Measurements from ENCODE around the gene KCNK1.

The KCNK1 gene

DNA sequence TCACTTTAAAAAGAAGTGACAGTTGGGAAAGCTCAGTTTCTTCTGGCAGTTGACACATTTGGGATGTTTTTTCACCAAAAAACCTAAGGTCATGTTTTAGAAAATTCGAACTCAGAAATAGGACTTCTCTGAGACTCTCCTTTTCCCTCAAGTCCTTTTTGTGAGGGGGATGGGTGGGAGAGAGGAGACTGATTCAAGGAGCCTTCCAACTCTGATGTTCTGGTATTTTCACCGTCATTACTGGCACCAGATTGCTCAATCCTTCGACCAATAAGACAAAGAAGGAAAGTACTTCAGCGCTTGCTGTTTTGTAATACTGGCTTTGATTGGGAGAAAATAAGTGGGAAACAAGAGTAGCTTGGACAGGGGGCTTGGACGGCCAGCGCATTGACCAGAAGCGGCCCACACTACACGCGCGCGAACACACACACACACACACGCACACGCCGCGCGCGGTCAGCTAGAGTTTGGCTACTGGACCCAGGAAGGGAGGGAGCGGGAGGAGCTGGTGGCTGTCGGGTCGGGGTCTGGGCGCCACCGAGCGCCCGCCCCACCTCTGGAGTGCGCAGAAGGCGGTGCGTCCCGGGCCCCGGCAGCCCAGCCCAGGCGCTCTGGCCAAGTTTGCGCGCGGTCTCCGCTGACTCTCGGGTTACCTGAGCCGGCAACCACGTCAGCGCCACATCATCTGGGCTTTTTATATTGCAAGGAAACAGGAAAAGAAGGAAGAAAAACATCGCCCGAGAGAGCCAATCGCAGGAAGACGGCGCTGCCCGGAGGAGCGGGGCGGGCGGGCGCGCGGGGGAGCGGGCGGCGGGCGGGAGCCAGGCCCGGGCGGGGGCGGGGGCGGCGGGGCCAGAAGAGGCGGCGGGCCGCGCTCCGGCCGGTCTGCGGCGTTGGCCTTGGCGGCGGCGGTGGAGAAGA is at the start of gene KCNK1:
Gene KCNK1 (plus strand): TSS at position 855 of the 921 bp plus-strand sequence. CDS start 66 bp downstream, at position 921.
- DNase-seq, result peak; percentile 56

DNA sequence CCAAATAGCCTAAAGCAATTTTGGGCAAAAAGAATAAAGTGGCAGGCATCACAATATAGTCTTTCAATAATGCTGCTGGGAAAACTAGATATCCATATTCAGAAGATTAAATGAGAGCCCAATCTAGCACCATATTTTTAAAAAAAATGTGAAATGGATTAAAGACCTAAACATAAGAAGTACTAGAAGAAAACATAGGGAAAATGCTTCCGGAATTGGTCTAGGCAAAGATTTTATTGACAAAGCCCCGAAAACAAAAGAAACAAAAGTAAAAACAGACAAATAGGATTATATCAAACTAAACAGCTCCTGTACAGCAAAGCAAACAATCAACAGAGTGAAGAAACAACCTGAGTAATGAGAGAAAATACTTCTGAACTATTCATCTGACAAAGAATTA is 48.6 kb upstream of the KCNK1 start:
- DNase-seq, result no peak

DNA sequence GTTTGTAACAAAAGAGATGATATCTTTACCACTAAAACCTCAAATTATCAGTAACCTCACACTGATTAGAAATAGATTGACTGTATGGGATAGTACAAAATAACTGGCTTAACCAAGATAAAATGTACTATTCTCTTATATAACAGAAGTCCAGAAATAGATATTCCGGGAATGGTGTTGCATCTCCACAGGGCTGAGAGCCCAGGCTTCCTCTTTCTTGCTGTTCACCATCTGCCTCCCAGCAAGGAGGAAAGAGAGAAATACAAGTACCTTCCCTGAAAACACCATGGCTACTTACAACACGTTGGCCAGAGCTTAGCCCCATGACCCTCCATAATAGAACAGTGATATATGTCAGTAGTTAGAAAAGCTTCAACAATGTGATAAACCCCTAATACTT is 47.0 kb upstream of the KCNK1 start:
- DNase-seq, result no peak

DNA sequence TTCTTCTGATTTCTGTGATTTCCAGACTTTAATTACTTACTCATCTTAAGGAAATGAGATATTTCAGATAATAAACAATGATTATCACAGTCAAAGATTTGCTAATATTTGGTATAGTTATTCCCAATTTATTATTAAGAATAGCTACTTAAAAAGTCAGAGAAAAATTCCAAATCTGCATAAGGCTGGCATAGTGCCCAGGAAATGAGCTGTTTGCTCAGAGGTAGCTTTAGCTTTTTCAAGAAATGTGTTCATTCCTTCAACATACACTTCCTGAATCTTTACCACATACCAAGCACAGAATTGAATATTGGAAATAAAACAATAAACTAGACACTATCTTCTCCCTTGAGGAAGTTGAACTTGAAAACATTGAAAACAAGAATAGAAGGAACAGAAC is 44.3 kb upstream of the KCNK1 start:
- no peak for DNase-seq

DNA sequence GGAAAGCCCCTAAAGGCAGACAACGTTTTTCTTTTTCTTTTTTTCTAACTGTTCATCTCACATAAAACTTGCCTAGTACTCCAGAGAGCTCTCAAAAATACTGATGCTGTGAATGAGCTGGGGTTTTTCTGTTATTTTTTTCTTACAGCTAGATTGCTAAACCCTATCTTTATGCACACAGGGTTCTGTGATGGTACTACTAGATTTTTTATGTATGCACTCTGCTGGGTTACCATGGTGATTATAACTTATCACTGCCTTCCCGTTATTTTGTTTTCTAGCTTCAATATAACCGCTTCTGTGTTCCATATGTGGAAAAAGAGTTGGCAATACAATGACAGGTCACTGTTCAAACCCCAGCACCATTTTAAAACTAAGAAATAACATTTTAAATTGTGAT is 43.7 kb upstream of the KCNK1 start:
- DNase-seq, result no peak

DNA sequence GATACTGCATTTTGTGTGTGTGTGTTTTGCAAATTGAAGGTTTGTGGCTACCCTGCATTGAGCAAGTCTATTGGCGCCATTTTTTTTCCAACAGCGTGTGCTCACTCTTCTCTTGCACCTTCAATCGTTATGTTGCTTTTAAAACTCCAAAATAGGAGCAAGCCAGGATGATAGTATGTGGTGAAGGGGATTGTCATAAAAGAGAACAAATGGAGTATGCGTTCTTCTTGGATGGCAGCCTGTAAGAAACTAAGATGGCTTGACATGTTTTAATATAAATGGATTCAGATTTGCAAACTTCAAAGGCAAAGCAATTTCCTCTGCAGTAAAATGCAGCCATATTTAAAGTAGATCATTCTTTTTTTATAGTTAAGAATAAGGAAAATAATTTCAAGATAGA is 43.2 kb upstream of the KCNK1 start:
- DNase-seq, result no peak

DNA sequence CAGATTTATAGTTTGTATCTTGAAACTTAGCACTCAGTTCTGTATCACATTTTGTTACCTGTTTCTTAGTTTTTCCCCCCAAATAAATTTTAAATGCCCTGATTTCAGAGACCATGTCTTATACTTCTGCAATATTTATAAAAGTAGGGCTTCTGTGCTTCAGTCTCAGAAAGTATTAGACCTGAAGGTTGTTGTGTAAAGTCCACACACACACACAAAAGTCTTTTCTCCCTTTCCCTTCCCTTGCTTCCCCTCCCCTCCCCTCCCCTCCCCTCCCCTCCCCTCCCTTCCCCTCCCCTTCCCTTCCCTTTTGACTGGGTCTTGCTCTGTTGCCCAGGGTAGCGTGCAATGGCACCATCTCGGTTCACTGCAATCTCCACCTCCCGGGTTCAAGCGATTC is 41.0 kb upstream of the KCNK1 start:
- DNase-seq, result no peak

DNA sequence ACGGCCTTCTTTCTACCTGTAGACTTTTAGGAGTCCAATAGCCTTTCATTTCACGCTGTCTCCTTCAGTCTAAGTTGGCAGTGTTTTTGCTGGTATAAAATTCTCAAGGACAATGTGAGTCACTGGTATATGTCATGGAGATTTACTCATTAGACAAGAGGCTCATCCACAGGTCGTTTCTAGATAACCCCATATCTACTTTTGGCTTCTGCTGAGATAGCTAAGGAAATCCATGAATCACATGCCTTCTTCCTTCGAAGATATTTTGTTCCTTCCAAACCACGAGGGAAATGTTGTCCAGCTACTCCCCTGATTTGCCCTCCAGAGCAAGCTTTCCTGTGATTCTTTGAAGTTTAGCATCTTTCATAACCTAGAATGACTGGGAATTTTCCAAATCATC is 38.5 kb upstream of the KCNK1 start:
- no peak for DNase-seq

DNA sequence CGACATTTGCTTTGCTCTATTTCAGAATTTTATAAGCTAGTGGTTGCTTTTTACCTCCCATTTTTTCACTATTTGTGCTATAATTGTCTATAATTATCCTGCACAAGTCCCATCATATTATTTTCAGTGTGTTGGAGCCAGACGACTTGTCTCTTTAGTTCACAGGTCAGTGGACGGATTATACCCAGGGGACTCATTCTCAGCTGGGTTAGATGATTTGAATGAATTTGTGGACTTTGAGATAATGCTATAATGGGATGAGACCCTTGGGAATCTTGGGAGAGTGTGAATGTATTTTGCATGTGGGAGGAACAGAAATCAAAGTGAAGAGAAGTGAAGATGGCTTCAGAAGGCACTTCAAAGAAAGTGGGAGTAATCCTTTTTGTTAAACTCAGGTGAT is 31.5 kb upstream of the KCNK1 start:
- no peak for DNase-seq

DNA sequence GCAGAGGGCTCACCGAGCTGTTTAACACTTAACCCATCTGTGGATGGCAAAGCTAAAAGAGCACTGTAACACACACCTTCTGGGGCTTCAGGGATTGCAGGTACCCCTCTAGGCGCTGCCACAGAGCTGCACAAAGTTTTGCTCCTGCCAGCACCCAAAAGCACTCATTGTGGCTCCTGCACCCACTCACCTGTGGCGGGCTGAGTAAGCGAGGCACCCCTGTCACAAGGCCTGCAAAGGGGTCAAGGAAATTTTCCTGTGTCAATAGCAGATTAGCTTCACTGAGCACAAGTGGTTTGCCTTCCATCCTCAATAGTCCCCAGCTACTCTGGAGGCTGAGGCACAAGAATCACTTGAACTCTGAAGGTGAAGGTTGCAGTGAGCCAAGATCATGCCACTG is 29.5 kb upstream of the KCNK1 start:
- no peak for DNase-seq

DNA sequence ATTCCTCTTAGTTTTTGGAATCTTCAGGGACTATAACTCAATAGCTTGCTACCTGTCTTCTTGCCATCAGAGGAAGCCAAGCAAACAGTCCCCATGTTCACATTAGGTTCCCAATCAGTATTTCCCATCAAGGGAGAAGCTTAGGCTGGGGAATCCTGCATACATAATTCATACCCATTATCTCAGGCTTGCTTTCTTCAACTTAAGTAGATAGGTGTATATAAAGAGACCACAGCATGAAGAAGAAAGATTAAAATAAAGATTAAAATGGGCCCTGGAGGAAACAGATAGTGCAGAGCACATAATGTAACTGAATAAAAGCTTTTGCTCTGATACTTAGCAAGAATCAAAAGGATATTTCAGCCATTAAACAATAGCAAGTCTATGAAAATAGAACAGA is 29.0 kb upstream of the KCNK1 start:
- no peak for DNase-seq

DNA sequence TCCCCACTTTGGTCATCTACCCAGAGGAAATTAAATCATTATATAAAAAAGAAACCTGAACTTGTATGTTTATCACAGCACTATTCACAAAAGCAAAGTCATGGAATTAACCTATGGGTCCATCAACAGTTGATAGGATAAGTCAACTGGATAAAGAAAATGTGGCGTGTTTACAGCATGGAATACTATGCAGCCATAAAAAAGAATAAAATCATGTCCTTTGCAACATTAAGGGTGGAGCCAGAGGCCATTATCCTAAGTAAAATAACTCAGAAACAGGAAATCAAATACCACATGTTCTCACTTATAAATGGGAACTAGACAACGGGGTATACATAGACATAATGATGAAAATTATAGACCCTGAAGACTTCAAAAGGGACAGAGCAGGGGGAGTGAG is 27.6 kb upstream of the KCNK1 start:
- no peak for DNase-seq

DNA sequence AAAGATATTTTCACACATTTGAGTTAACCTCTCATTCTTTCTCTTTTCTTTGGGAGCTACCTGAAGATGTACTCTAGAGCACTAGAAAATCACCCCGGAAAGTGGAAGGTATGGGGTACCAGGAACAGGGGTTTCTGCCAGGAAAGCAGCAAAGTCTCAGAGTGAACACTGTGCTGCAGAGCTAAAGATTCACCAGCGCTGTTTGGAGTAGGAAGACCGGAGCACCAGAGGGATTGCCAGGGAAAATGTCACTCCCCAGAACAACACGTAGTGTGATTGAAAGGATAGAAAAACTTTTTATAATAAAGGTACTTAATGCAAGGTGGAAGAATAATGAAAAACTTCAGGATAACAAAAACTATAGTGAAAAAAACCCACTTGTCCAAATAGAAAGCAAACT is 26.7 kb upstream of the KCNK1 start:
- no peak for DNase-seq

DNA sequence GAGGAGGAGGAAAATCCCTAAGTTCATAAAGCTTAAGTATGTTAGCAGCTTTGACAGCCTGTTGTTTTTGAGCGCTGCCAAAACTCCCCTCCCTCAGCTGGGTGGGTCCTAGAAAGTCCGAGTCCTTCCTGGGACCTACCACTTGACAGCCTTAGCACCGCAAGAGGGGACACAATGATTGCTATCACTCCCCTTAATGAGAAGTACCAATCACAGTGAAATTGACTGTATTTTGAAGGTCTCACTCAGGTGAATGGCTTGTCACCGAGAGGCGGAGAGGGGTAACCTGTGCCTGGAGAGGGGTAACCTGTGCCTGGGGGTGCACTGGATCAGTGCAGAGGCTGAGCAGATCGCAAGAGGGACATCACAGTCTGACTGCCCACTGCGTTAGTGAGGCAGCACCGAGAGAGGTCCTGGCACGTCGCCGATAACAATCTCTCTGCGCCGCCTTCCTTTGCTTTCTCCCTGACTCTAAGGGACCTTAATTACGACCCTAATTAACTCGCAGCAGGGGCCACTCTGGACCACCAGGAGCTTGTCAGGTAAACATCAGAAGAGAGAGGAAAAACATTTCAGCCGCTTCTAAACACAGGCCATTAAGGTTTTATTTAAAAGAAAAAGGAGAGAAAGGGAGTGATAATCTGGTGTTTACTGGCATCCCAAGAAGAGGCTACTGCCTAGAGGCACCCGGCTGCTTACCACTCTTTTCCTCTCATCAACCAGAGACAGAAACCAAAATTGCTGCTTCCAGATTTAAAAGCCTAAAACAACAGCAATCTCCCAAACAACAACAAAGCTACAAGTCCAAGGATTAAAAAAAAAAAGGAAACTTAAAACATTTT is 25.7 kb upstream of the KCNK1 start:
- no peak for DNase-seq

DNA sequence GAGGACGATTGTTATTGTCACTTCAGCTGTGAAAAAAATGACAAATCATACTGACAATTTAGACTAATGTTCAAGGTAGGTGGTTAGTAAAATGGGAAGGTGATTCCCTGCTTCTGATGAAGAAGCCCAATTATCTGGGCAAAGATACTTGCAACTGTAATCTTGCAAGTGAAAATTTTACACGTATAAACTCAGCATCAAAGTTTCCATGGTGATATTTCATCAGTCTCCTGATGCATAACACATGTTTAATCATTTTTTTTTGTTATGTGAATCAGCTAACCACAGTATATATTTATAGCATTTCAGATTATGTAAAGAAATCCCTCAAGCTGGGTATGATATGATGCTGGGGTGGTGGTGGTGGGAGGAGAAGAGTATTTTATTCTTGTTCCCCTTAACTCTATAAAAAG is 16.4 kb upstream of the KCNK1 start:
- DNase-seq, result no peak

DNA sequence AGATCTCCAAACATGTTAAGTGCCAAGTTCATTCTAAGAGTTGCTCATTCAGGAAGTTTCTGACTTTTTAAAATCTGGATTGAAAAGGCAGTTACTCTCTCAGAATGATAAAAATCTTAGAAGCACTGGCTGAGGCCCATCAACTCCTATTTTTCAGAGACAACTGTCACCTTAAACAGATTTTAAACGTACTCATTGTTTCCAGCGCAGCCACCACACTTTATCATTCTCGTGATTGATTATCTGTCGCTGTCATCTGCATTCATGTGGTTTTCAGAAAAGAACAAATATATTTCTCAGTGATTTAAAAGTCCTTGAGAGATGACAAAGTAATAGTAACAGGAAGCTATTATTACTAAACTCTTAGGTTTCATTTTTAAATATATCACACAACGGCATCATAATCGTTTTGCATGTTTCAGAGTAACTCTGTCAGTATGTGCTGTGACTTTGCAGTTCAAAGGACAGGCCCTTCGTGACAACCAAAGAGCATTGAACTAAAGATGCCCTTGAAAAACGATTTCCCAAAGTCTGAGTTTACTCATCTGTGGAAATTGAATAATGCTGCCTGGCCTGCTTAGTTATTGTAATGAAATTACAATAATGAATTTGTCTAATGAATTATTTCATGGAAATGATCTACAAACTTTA is 14.9 kb upstream of the KCNK1 start:
- DNase-seq, result no peak

DNA sequence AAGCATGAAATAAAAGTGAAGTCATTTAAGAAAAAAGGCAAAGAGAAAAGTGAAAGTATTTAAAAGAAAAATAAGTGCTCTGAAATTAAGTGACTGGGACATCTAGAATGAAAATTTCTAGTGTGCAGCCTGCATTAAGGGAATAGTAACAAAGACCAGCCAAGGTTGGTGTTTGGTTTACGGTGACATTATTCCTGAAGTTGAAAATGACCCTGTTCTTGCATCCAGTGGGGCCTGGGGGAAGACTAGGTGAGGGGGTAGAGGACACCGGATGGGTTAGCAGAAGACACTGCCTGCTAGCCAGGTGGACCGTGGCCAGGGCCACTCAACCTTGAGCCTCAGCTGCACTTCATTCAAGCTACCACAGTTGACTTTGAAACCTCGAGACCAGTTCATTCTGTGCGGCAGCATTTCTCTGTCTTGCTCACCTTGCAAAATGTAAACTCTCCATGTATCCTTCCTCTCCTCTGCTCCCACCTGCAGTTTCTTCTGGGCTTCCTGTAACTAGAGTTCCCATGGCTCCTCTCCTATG is 14.3 kb upstream of the KCNK1 start:
- DNase-seq, result no peak

DNA sequence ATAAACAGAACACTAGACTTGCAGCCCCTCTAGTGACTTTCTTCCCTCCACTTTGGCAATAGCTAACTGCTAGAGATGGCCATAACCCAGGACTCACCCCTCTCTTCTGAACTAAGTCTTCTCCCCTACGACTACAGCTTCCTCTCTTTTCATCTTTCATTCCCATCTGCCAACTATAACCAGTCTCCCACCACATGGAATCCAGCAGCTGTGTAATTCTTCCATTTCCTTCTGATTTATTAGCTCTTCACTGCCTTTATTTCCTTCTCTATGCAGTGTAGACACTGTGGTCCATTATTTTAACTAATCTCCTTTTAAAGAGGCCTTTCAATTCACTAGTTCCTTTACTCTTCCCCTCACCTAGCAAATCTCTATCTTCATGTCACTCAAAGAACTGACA is 13.4 kb upstream of the KCNK1 start:
- no peak for DNase-seq

DNA sequence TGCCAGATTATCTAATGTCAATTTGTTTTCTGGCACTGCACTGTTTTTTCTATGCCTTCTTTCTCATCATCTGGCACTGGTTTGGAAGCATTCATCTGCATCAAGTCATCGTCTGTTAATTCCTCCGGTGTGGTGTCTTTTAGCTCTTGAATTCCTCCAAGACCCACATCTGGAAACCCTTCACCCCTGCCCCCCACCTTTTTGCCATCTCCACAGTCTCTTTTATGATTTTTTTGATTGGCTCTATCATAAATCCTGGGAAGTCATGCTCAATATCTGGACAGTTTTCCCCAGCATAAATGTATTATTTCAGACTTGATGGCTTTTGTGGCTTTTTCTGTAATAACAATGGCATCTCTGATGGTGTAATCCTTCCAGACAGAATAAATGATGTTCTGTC is 10.4 kb upstream of the KCNK1 start:
- no peak for DNase-seq

DNA sequence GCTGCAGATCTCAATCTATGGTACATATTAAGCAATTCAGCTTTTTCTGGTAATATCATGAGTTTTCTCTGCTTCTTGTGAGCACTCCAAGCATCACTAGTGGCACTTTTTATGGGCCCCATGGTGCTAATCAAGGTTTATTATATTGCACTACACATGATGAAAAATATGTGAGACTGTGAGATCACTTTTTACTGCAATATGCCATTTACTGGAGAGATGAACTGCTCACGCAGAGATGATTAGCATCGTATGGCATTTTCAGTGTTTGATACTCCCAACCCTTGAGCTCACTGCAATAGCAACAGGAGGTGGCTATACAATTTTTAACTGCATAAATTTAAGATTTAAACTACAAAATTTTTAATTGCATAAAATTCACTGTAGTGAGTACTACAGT is 8.7 kb upstream of the KCNK1 start:
- no peak for DNase-seq

DNA sequence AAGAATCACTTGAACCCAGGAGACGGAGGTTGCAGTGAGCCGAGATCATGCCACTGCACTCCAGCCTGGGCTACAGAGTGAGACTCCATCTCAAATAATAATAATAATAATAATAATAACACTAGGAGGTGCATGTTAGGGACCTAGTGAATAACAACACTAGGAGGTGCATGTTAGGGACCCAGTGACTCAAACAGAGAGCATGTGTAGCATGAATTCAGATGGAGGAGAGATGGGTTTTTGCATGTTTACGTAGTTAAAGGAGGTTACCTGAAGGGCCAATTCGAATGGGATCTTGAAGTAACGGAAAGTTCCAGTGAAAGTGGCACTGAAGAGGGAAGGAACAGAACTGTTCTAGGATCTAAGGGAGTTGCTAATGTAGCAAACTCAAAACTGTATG is 7.1 kb upstream of the KCNK1 start:
- DNase-seq, result no peak

DNA sequence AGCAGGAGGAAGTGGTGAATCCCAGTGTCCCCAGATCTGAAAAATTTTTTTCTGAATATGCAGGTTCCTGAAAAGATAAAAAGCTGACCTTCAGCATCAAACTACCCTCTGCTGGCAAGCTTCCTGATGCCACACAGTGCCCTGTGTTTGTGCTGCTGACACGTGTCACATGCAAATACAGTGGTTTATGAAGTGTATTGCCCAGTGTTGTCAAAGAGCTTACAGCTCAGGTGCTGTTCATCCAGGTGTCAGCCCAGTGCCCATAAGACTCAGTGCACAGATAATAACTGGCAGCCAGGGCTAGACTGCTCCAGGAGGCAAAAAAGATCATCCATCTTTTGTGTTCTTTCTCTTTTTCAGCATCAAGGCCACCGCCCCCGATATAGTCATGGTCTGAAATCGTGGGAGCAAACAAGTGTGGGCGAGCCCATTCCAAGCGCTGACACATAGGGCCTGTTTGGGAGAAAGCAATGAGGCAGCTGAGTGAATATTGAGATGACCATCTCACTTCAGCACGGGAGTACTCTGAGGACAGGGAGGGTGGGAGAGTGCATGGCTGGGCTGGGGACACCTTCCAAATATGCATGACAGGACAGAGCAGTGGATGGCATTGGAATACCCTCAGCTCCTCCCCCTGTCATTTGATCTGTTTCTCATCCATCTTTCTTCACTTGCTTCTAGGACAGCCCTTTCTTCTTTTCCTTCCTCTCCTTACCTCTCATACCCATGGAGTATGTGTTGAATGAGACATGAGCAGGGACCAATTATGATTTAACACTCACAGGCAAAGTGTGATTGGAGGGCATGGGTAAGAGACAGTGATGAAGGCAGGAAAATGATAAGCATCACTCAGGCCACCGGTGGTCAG is 6.4 kb upstream of the KCNK1 start:
- no peak for DNase-seq
